Panc1 (cell line): ENCODE results near the gene KBTBD2. TPM values are rescaled to one million over a fixed set of nuclear protein-coding genes. Genes with fewer than 3 reads are reported as not detected.

Experiments used
- ATAC-seq: fragments of 200-7000 bp; cut with Tn5 transposase; 2 replicates; pipeline ENCODE4 v1.9.1; 2020; ENCODE audit warnings: mild to moderate bottlenecking, moderate library complexity
- BruUV-seq: library from RNA; stranded (reverse); fragments of 400-500 nt; replicated peaks from 2 replicates; lab custom pipeline; 2021; lab: Mats Ljungman, UMichigan
- CTCF ChIA-PET: fragments of 300-600 bp; sonication (Branson Sonifier 250); formaldehyde crosslinking; loops from one replicate; lab custom pipeline; 2022; ENCODE audit warnings: antibody characterized with exemption; lab: Charles Lee
- POLR2A ChIA-PET: fragments of 300-600 bp; sonication (Branson Sonifier 250); formaldehyde crosslinking; loops from one replicate; lab custom pipeline; 2022; ENCODE audit warnings: antibody characterized with exemption; lab: Charles Lee
- DNase-seq: peaks from one replicate; pipeline ENCODE4 v3.0.0-alpha.2; 2010; ENCODE audit warnings: low read depth, low spot score
- H3K27ac ChIP-seq: 2 replicates; pipeline ENCODE4 v1.5.1; 2011; ENCODE audit warnings: mild to moderate bottlenecking, low read length, inconsistent platforms
- H3K27me3 ChIP-seq: fragments of 200-500 bp; sonication (Bioruptor generic); 2 replicates; pipeline ENCODE4 v1.6.0; 2014; ENCODE audit warnings: low read length, inconsistent platforms; ENCODE audit not compliant: control insufficient read depth, insufficient read depth
- H3K36me3 ChIP-seq: fragments of 200-500 bp; sonication (Bioruptor generic); 2 replicates; pipeline ENCODE4 v1.5.1; 2014; ENCODE audit warnings: inconsistent platforms, mild to moderate bottlenecking, low read length, moderate library complexity; ENCODE audit not compliant: control insufficient read depth, insufficient read depth
- H3K4me1 ChIP-seq: 2 replicates; pipeline ENCODE4 v1.5.1; 2011; ENCODE audit warnings: inconsistent platforms, mild to moderate bottlenecking, low read length, moderate library complexity; ENCODE audit not compliant: control insufficient read depth, insufficient read depth
- H3K4me3 ChIP-seq, 2 experiments: 2 replicates each; pipeline ENCODE4 v1.5.1; 2011 to 2012; ENCODE audit warnings: low read depth in 2 of 2, low read length in 2 of 2, mild to moderate bottlenecking in 2 of 2, inconsistent platforms in 1 of 2, moderate library complexity in 1 of 2
- H3K9me3 ChIP-seq: fragments of 200-500 bp; sonication (Bioruptor generic); 2 replicates; pipeline ENCODE4 v1.5.1; 2014; ENCODE audit warnings: low read depth, mild to moderate bottlenecking, inconsistent platforms, low read length, moderate library complexity; ENCODE audit not compliant: control insufficient read depth, insufficient read depth
- CTCF ChIP-seq: fragments of 450-650 bp; IDR thresholded peaks from 2 replicates; pipeline ENCODE4 v1.5.1; 2017; ENCODE audit warnings: mild to moderate bottlenecking
- POLR2AphosphoS5 ChIP-seq: IDR thresholded peaks from 2 replicates; pipeline ENCODE4 v1.6.1; 2012; ENCODE audit warnings: mild to moderate bottlenecking, low read depth, low read length, moderate library complexity
- REST ChIP-seq, 2 experiments: IDR thresholded peaks; 2 replicates each; pipeline ENCODE4 v1.6.1; 2011 to 2012; ENCODE audit warnings: low read depth in 2 of 2, control low read depth in 1 of 2, low read length in 1 of 2, mild to moderate bottlenecking in 1 of 2, moderate library complexity in 1 of 2; ENCODE audit not compliant: insufficient read depth in 1 of 2
- SIN3A ChIP-seq: IDR thresholded peaks from 2 replicates; pipeline ENCODE4 v1.6.1; 2012; ENCODE audit warnings: low read depth, mild to moderate bottlenecking, low read length, moderate library complexity, borderline replicate concordance; ENCODE audit not compliant: insufficient read depth
- TCF7L2 ChIP-seq: IDR thresholded peaks from 2 replicates; pipeline ENCODE4 v1.6.1; 2011; ENCODE audit warnings: mild to moderate bottlenecking, low read depth, low read length, inconsistent platforms
- in situ Hi-C: cut with HindIII; loops from 2 replicates; pipeline ENCODE4 v1.10.0; 2016; ENCODE audit warnings: low sequenced_read_pairs, low pct_unique_long_range_greater_than_20kb
- intact Hi-C: fragments of 100-400 bp; cut with micrococcal nuclease; formaldehyde crosslinking; loops from one replicate; pipeline ENCODE4 v1.10.0; 2022; ENCODE audit not compliant: unreplicated experiment
- total RNA-seq: library from RNA; stranded (reverse); gene quantifications from one replicate; pipeline ENCODE4 v1.2.1, GENCODE V29; 2021; ENCODE audit not compliant: unreplicated experiment

KBTBD2 gene
- total RNA-seq, 1 experiment from 2014 or later = 36.8 TPM

- intact Hi-C loops = no loop called here
- DNase-seq = no peak
- CTCF ChIA-PET = no interaction called here
These were observed 842 bp downstream of the KBTBD2 start for GRCh38 chr7:32890793-32891042.

GRCh38 chr7:32890010-32890792 is 1.4 kb downstream of the KBTBD2 start:
- DNase-seq = no peak
- TSS peak; percentile 68 for BruUV-seq
- H3K36me3 ChIP-seq = peaks cover 3% of the 10 kb centered on the region; the same call in 1 of the 2 replicates
- H3K4me1 ChIP-seq = peaks cover 40% of the 10 kb centered on the region
- H3K27ac ChIP-seq = peak overlapping the region; percentile 98
- no peaks in the 10 kb centered on the region for H3K9me3 ChIP-seq
- intact Hi-C loops = no loop called here
- H3K27me3 ChIP-seq = no peaks in the 10 kb centered on the region
- POLR2A ChIA-PET = interaction anchor here (0.5 to 1.3 kb wide), 4 partner anchors 9 to 17 kb away, joined by 4 to 6 read pairs (median 5); no protein-coding TSS in a partner anchor
- in situ Hi-C loops = no loop called here
- peak; percentile 27; the same call in 1 of the 2 replicates for ATAC-seq
- H3K4me3 ChIP-seq = peak overlapping the region; percentile 83 to 94
- CTCF ChIA-PET = interaction anchor here (0.6 kb wide), 1 partner anchor 399 kb away, joined by 3 read pairs; no protein-coding TSS in a partner anchor
- TF ChIP-seq CTCF (no peak), TCF7L2 (peak; percentile 73), POLR2AphosphoS5 (no peak; the same call in 1 of the 2 replicates), REST (IDR thresholded peaks at IDR 0.05; ENCODE audit: insufficient read depth in 1 of 2, low read depth in 2 of 2, low read length in 1 of 2) (no peak)

More at GRCh38 chr7:32890793-32891042, 842 bp downstream of the KBTBD2 start:
- no peaks in the 10 kb centered on the region for H3K9me3 ChIP-seq
- no peak for ATAC-seq
- H3K4me1 ChIP-seq = peaks cover 40% of the 10 kb centered on the region
- H3K36me3 ChIP-seq = peaks cover 3% of the 10 kb centered on the region; the same call in 1 of the 2 replicates
- peak overlapping the region; percentile 83 to 94 for H3K4me3 ChIP-seq
- no TSS peak for BruUV-seq
- no peaks in the 10 kb centered on the region for H3K27me3 ChIP-seq
- POLR2A ChIA-PET = interaction anchor here (1.3 kb wide), 1 partner anchor 10 kb away, joined by 6 read pairs; no protein-coding TSS in a partner anchor
- peak overlapping the region; percentile 98 for H3K27ac ChIP-seq
- in situ Hi-C loops = no loop called here
- no peak for TF ChIP-seq REST (IDR thresholded peaks at IDR 0.05; ENCODE audit: insufficient read depth in 1 of 2, low read depth in 2 of 2, low read length in 1 of 2)
- TF ChIP-seq CTCF = no peak
- TF ChIP-seq POLR2AphosphoS5 = no peak
- no peak for TF ChIP-seq TCF7L2
- TF ChIP-seq SIN3A = no peak
